Stimulated activated CD4-positive, alpha-beta T cell treated with anti-CD3 and anti-CD28 coated beads, Interleukin-12 subunit alpha, Interleukin-12 subunit beta, amount 100 ng/mL, for 48 hours (primary cell): ENCODE results near the gene DLGAP1.
"Not testable (repeated sequence)": the region's sequence is repeated elsewhere in the genome, so short reads cannot be mapped to it uniquely, and the experiment has no call there.

Experiments used
- DNase-seq, 3 donors: peaks; one replicate each; pipeline ENCODE4 v3.0.0-alpha.2; 2020; ENCODE audit warnings: low read depth in 2 of 3, low spot score in 1 of 3

DLGAP1 gene

GRCh38 chr18:3665780-3666525 is 789.2 kb downstream of the DLGAP1 start:
- peak; percentile 53 to 75 (median 60) for DNase-seq

- no peak for DNase-seq
Observed at GRCh38 chr18:3665204-3665603, 789.9 kb downstream of the DLGAP1 start.

- no peak for DNase-seq
Observed at GRCh38 chr18:3664563-3665178, 790.4 kb downstream of the DLGAP1 start.

GRCh38 chr18:3663870-3664512 is 791.1 kb downstream of the DLGAP1 start:
- DNase-seq = no peak

GRCh38 chr18:3661989-3662388 is 793.1 kb downstream of the DLGAP1 start:
- no peak for DNase-seq

GRCh38 chr18:3660739-3661515 is 794.2 kb downstream of the DLGAP1 start:
- DNase-seq = no peak

GRCh38 chr18:3658529-3658928 is 796.6 kb downstream of the DLGAP1 start:
- no peak for DNase-seq

- DNase-seq = no peak
Observed at GRCh38 chr18:3655254-3656050, 799.7 kb downstream of the DLGAP1 start.

GRCh38 chr18:3654442-3655253 is 800.5 kb downstream of the DLGAP1 start:
- DNase-seq = no peak

- no peak for DNase-seq
Observed at GRCh38 chr18:3653851-3654441, 801.2 kb downstream of the DLGAP1 start.

GRCh38 chr18:3653263-3653850 is 801.8 kb downstream of the DLGAP1 start:
- no peak for DNase-seq

GRCh38 chr18:3652380-3653262 is 802.5 kb downstream of the DLGAP1 start:
- peak; percentile 70 to 78 (median 77) for DNase-seq

- DNase-seq = no peak
Observed at GRCh38 chr18:3651266-3651665, 803.8 kb downstream of the DLGAP1 start.

- not testable (repeated sequence) for DNase-seq
Observed at GRCh38 chr18:3650521-3651042, 804.5 kb downstream of the DLGAP1 start.

GRCh38 chr18:3649633-3650426 is 805.3 kb downstream of the DLGAP1 start:
- no peak for DNase-seq

- no peak for DNase-seq
Observed at GRCh38 chr18:3649135-3649632, 805.9 kb downstream of the DLGAP1 start.

- no peak for DNase-seq
Observed at GRCh38 chr18:3648641-3649040, 806.5 kb downstream of the DLGAP1 start.
